Liver (tissue), 9 donors: ENCODE results near the gene SLC28A3. TPM values are rescaled to one million over a fixed set of nuclear protein-coding genes. Genes with fewer than 3 reads are reported as not detected.

Source experiments
- DNase-seq: peaks from one replicate; pipeline ENCODE4 v3.0.0-alpha.2; 2017; ENCODE audit warnings: low spot score
- H3K27ac ChIP-seq, 2 donors: one replicate each; pipeline ENCODE4 v1.7.0; 2013; ENCODE audit warnings: inconsistent platforms in 2 of 2, low read length in 2 of 2, control low read depth in 1 of 2, low read depth in 1 of 2, mild to moderate bottlenecking in 1 of 2
- H3K27me3 ChIP-seq, 4 donors: one replicate each; pipeline versions ENCODE4 v1.6.1 to v1.7.0; 2013; ENCODE audit warnings: low read length in 3 of 4, inconsistent platforms in 1 of 4, mild to moderate bottlenecking in 1 of 4, moderate library complexity in 1 of 4; ENCODE audit not compliant: control insufficient read depth in 4 of 4, insufficient read depth in 4 of 4
- H3K36me3 ChIP-seq, 4 donors: one replicate each; pipeline versions ENCODE4 v1.6.1 to v1.7.0; 2013; ENCODE audit warnings: low read length in 3 of 4, mild to moderate bottlenecking in 3 of 4, low read depth in 1 of 4, moderate library complexity in 1 of 4; ENCODE audit not compliant: control insufficient read depth in 4 of 4, insufficient read depth in 3 of 4
- H3K4me1 ChIP-seq, 4 donors: one replicate each; pipeline versions ENCODE4 v1.6.1 to v1.7.0; 2013; ENCODE audit warnings: low read length in 3 of 4, mild to moderate bottlenecking in 3 of 4, moderate library complexity in 1 of 4; ENCODE audit not compliant: control insufficient read depth in 4 of 4, insufficient read depth in 4 of 4
- H3K4me3 ChIP-seq, 3 donors: one replicate each; pipeline versions ENCODE4 v1.6.1 to v1.7.0; 2013; ENCODE audit warnings: low read length in 3 of 3, control low read depth in 1 of 3, low read depth in 1 of 3, mild to moderate bottlenecking in 1 of 3
- H3K9ac ChIP-seq, 2 donors: one replicate each; pipeline ENCODE4 v1.7.0; 2013; ENCODE audit warnings: low read length in 2 of 2, mild to moderate bottlenecking in 2 of 2, moderate library complexity in 2 of 2, control low read depth in 1 of 2, low read depth in 1 of 2
- H3K9me3 ChIP-seq, 4 donors: one replicate each; pipeline versions ENCODE4 v1.6.1 to v1.7.0; 2013; ENCODE audit warnings: low read length in 3 of 4; ENCODE audit not compliant: control insufficient read depth in 4 of 4
- EGR1 ChIP-seq, 2 donors: IDR thresholded peaks; 2 replicates each; pipeline ENCODE4 v1.6.1; 2016 to 2018; ENCODE audit warnings: antibody characterized with exemption in 2 of 2, low read depth in 2 of 2
- FOXA1 ChIP-seq: IDR thresholded peaks from 2 replicates; pipeline ENCODE4 v1.6.1; 2016; ENCODE audit warnings: antibody characterized with exemption
- FOXA2 ChIP-seq: IDR thresholded peaks from 2 replicates; pipeline ENCODE4 v1.6.1; 2016; ENCODE audit warnings: antibody characterized with exemption
- GABPA ChIP-seq, 2 donors: IDR thresholded peaks in 1 of 2; conservative IDR thresholded peaks in 1 of 2; 2 replicates each; pipeline ENCODE4 v1.6.1; 2016; ENCODE audit warnings: antibody characterized with exemption in 2 of 2, mild to moderate bottlenecking in 1 of 2, moderate library complexity in 1 of 2
- HNF4A ChIP-seq, 2 donors: conservative IDR thresholded peaks; 2 replicates each; pipeline ENCODE4 v1.6.1; 2016; ENCODE audit warnings: antibody characterized with exemption in 2 of 2, mild to moderate bottlenecking in 2 of 2
- HNF4G ChIP-seq: IDR thresholded peaks from 2 replicates; pipeline ENCODE4 v1.6.1; 2016; ENCODE audit warnings: antibody characterized with exemption
- JUND ChIP-seq, 2 donors: IDR thresholded peaks; 2 replicates each; pipeline ENCODE4 v1.6.1; 2016; ENCODE audit warnings: antibody characterized with exemption in 2 of 2
- NR2F2 ChIP-seq: IDR thresholded peaks from 2 replicates; pipeline ENCODE4 v1.6.1; 2016; ENCODE audit warnings: antibody characterized with exemption
- RAD21 ChIP-seq, 2 donors: IDR thresholded peaks; 2 replicates each; pipeline ENCODE4 v1.6.1; 2016; ENCODE audit warnings: antibody characterized with exemption in 2 of 2, mild to moderate bottlenecking in 2 of 2
- RXRA ChIP-seq, 2 donors: IDR thresholded peaks; 2 replicates each; pipeline ENCODE4 v1.6.1; 2017 to 2018; ENCODE audit warnings: antibody characterized with exemption in 2 of 2, mild to moderate bottlenecking in 1 of 2
- SP1 ChIP-seq: IDR thresholded peaks from 2 replicates; pipeline ENCODE4 v1.6.1; 2018; ENCODE audit warnings: antibody characterized with exemption, mild to moderate bottlenecking
- TAF1 ChIP-seq: conservative IDR thresholded peaks from 2 replicates; pipeline ENCODE4 v1.6.1; 2016; ENCODE audit warnings: antibody characterized with exemption, mild to moderate bottlenecking
- YY1 ChIP-seq: IDR thresholded peaks from 2 replicates; pipeline ENCODE4 v1.6.1; 2016; ENCODE audit warnings: antibody characterized with exemption, mild to moderate bottlenecking
- WGBS: extraction: QIAGEN DNeasy Blood & Tissue Kit; methylation state at CpG from one replicate; pipeline ENCODE4 v1.1.7; 2013; 5-methylcytosine and 5-hydroxymethylcytosine counted together
- polyA plus RNA-seq, 2 donors: library from polyadenylated mRNA; stranded (reverse) in 1 of 2; unstranded in 1 of 2; fragments of 200-250 nt in 1 of 2; fragments of >200 nt in 1 of 2; fragmentation: Nextera tagmentation in 1 of 2; extraction: Ambion mirVana in 1 of 2; gene quantifications; one replicate each; pipeline versions ENCODE4 v1.2.1 to v1.2.3, GENCODE V29; 2013 to 2015
- total RNA-seq, 2 donors: library from RNA; depleted of rRNA; stranded (reverse); fragments of >200 nt; gene quantifications; one replicate each; pipeline ENCODE4 v1.2.3, GENCODE V29; 2014
- TF ChIP-seq, protein P1 (sequence below): fragments of 150-350 bp; IDR thresholded peaks from 2 replicates; pipeline ENCODE4 v1.5.1; 2017; ENCODE audit warnings: improper control_type of control experiment, low read depth, low read length; ENCODE audit not compliant: missing input control
- TF ChIP-seq, protein P2 (sequence below): IDR thresholded peaks from 2 replicates; pipeline ENCODE4 v1.6.1; 2016; ENCODE audit warnings: antibody characterized with exemption
- TF ChIP-seq, protein P3 (sequence below): IDR thresholded peaks from 2 replicates; pipeline ENCODE4 v1.6.1; 2016; ENCODE audit warnings: antibody characterized with exemption, mild to moderate bottlenecking
- TF ChIP-seq, protein P4 (sequence below): IDR thresholded peaks from 2 replicates; pipeline ENCODE4 v1.6.1; 2016; ENCODE audit warnings: antibody characterized with exemption
- TF ChIP-seq, protein P5 (sequence below): IDR thresholded peaks from 2 replicates; pipeline ENCODE4 v1.6.1; 2016; ENCODE audit warnings: antibody characterized with exemption
- donor health status: healthy.
- donor health status: healthy.
- donor health status: healthy.
- donor health status: healthy.
- donor health status: healthy.

SLC28A3 gene
- total and polyA plus RNA-seq, 4 donors = 0.07 to 1.3 (median 0.28) TPM

DNA sequence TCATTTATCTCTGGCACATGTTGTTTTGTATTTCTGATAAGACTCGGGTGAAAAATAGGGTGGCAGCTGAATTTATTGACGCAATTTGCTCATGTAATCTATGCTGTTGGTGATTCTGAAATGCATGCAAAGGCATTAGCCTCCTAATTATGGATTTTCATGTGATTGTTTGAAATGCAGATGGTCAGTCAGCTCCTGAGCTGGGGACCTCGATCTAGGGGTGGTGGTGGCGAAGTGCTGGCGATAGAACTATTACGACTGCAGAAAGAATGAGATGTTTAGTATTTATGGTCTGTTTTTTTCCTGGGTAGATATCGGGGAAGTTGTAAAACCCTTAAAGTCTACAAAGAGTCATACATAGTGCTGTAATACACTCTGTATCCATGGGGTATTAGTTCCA is 88.6 kb downstream of the SLC28A3 start (continued):
- TF ChIP-seq, protein P1, sequence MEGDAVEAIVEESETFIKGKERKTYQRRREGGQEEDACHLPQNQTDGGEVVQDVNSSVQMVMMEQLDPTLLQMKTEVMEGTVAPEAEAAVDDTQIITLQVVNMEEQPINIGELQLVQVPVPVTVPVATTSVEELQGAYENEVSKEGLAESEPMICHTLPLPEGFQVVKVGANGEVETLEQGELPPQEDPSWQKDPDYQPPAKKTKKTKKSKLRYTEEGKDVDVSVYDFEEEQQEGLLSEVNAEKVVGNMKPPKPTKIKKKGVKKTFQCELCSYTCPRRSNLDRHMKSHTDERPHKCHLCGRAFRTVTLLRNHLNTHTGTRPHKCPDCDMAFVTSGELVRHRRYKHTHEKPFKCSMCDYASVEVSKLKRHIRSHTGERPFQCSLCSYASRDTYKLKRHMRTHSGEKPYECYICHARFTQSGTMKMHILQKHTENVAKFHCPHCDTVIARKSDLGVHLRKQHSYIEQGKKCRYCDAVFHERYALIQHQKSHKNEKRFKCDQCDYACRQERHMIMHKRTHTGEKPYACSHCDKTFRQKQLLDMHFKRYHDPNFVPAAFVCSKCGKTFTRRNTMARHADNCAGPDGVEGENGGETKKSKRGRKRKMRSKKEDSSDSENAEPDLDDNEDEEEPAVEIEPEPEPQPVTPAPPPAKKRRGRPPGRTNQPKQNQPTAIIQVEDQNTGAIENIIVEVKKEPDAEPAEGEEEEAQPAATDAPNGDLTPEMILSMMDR = no peak
- TF ChIP-seq EGR1 (IDR thresholded peaks at IDR 0.05; ENCODE audit: low read depth in 2 of 2) (no peak), JUND (IDR thresholded peaks at IDR 0.05) (no peak), YY1 (no peak), GABPA (IDR thresholded peaks at IDR 0.05 in 1 of 2, conservative IDR thresholded peaks at IDR 0.05 in 1 of 2) (no peak)
- TF ChIP-seq, protein P2, sequence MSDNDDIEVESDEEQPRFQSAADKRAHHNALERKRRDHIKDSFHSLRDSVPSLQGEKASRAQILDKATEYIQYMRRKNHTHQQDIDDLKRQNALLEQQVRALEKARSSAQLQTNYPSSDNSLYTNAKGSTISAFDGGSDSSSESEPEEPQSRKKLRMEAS = no peak

DNA sequence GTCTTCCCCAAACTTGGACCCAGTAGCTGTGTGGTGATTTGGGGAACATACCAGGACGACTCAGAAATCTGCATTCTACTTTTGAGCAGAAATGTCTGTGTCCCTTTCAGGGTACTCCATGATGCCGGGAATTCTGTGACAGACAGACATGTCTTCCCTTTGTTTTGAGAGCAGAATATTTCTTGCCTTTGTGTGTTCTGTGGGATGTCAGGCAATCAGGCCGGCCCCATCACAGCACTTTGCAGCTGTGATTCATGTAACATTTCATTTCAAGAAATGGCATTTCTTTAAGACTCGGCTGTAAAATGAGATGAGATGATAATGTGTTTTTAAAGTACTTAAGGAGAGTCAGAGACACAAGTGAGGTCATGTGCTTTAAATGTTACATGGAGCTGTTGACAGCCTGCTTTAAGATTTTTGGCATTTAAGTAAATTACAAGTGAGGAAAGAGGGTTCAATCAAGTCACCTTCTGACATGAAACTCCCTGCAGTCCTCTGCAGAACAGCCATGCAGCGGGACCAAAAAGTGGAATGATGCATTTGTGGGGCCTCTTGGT is 98.7 kb downstream of the SLC28A3 start:
- Histone ChIP-seq H3K4me3 (no peak overlapping the region), H3K9me3 (peaks cover 0 to 12% (median 0%) of the 10 kb centered on the region in 4 donors), H3K27ac (no peak overlapping the region), H3K9ac (no peak overlapping the region), H3K27me3 (no peaks in the 10 kb centered on the region), H3K36me3 (no peaks in the 10 kb centered on the region), H3K4me1 (no peaks in the 10 kb centered on the region)
- no peak for TF ChIP-seq NR2F2
- TF ChIP-seq YY1 = no peak
- TF ChIP-seq TAF1 = no peak
- TF ChIP-seq FOXA1 = no peak
- TF ChIP-seq RAD21 (IDR thresholded peaks at IDR 0.05) = no peak
- TF ChIP-seq HNF4A (conservative IDR thresholded peaks at IDR 0.05) = no peak
- TF ChIP-seq, protein P1 = no peak
- TF ChIP-seq, protein P3, sequence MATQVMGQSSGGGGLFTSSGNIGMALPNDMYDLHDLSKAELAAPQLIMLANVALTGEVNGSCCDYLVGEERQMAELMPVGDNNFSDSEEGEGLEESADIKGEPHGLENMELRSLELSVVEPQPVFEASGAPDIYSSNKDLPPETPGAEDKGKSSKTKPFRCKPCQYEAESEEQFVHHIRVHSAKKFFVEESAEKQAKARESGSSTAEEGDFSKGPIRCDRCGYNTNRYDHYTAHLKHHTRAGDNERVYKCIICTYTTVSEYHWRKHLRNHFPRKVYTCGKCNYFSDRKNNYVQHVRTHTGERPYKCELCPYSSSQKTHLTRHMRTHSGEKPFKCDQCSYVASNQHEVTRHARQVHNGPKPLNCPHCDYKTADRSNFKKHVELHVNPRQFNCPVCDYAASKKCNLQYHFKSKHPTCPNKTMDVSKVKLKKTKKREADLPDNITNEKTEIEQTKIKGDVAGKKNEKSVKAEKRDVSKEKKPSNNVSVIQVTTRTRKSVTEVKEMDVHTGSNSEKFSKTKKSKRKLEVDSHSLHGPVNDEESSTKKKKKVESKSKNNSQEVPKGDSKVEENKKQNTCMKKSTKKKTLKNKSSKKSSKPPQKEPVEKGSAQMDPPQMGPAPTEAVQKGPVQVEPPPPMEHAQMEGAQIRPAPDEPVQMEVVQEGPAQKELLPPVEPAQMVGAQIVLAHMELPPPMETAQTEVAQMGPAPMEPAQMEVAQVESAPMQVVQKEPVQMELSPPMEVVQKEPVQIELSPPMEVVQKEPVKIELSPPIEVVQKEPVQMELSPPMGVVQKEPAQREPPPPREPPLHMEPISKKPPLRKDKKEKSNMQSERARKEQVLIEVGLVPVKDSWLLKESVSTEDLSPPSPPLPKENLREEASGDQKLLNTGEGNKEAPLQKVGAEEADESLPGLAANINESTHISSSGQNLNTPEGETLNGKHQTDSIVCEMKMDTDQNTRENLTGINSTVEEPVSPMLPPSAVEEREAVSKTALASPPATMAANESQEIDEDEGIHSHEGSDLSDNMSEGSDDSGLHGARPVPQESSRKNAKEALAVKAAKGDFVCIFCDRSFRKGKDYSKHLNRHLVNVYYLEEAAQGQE = no peak
- no peak for TF ChIP-seq EGR1 (IDR thresholded peaks at IDR 0.05; ENCODE audit: low read depth in 2 of 2)
- TF ChIP-seq, protein P2 = no peak
- TF ChIP-seq JUND (IDR thresholded peaks at IDR 0.05) = no peak
- TF ChIP-seq, protein P4, sequence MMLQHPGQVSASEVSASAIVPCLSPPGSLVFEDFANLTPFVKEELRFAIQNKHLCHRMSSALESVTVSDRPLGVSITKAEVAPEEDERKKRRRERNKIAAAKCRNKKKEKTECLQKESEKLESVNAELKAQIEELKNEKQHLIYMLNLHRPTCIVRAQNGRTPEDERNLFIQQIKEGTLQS = no peak
- no peak for TF ChIP-seq FOXA2
- TF ChIP-seq HNF4G = no peak
- no peak for TF ChIP-seq GABPA (IDR thresholded peaks at IDR 0.05 in 1 of 2, conservative IDR thresholded peaks at IDR 0.05 in 1 of 2)
- TF ChIP-seq, protein P5, sequence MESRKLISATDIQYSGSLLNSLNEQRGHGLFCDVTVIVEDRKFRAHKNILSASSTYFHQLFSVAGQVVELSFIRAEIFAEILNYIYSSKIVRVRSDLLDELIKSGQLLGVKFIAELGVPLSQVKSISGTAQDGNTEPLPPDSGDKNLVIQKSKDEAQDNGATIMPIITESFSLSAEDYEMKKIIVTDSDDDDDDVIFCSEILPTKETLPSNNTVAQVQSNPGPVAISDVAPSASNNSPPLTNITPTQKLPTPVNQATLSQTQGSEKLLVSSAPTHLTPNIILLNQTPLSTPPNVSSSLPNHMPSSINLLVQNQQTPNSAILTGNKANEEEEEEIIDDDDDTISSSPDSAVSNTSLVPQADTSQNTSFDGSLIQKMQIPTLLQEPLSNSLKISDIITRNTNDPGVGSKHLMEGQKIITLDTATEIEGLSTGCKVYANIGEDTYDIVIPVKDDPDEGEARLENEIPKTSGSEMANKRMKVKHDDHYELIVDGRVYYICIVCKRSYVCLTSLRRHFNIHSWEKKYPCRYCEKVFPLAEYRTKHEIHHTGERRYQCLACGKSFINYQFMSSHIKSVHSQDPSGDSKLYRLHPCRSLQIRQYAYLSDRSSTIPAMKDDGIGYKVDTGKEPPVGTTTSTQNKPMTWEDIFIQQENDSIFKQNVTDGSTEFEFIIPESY = no peak
- TF ChIP-seq RXRA (IDR thresholded peaks at IDR 0.05) = no peak
- TF ChIP-seq SP1 = no peak
- DNase-seq = no peak
- WGBS = 78% methylated on average over 5 of the region's 5 CpGs
